ENCODE measurements around the gene ADAMTS2.

The ADAMTS2 gene

GRCh38 chr5:179193746-179194145 lies 151.5 kb downstream of the ADAMTS2 start:
- no peak overlapping the region for H3K4me3 ChIP-seq (ENCODE audit: low read depth, low read length)
- no peak for TF ChIP-seq CTCF (IDR thresholded peaks at IDR 0.05; ENCODE audit: low read depth, low read length)

GRCh38 chr5:179192891-179193470 lies 152.3 kb downstream of the ADAMTS2 start:
- TF ChIP-seq CTCF (IDR thresholded peaks at IDR 0.05; ENCODE audit: low read depth, low read length), result no peak
- H3K4me3 ChIP-seq (ENCODE audit: low read depth, low read length), result no peak overlapping the region

GRCh38 chr5:179192185-179192890 lies 152.9 kb downstream of the ADAMTS2 start:
- no peak overlapping the region for H3K4me3 ChIP-seq (ENCODE audit: low read depth, low read length)
- TF ChIP-seq CTCF (IDR thresholded peaks at IDR 0.05; ENCODE audit: low read depth, low read length), result no peak

- no peak overlapping the region for H3K4me3 ChIP-seq (ENCODE audit: low read depth, low read length)
- TF ChIP-seq CTCF (IDR thresholded peaks at IDR 0.05; ENCODE audit: low read depth, low read length), result no peak
Observed at GRCh38 chr5:179191506-179192184, 153.6 kb downstream of the ADAMTS2 start.

- no peak for TF ChIP-seq CTCF (IDR thresholded peaks at IDR 0.05; ENCODE audit: low read depth, low read length)
- H3K4me3 ChIP-seq (ENCODE audit: low read depth, low read length), result no peak overlapping the region
Observed at GRCh38 chr5:179190851-179191505, 154.3 kb downstream of the ADAMTS2 start.

GRCh38 chr5:179188636-179189035 lies 156.6 kb downstream of the ADAMTS2 start:
- H3K4me3 ChIP-seq (ENCODE audit: low read depth, low read length), result no peak overlapping the region
- no peak for TF ChIP-seq CTCF (IDR thresholded peaks at IDR 0.05; ENCODE audit: low read depth, low read length)

All from WI38 (cell line).